ENCODE results near the gene ARPC1B.

DNA sequence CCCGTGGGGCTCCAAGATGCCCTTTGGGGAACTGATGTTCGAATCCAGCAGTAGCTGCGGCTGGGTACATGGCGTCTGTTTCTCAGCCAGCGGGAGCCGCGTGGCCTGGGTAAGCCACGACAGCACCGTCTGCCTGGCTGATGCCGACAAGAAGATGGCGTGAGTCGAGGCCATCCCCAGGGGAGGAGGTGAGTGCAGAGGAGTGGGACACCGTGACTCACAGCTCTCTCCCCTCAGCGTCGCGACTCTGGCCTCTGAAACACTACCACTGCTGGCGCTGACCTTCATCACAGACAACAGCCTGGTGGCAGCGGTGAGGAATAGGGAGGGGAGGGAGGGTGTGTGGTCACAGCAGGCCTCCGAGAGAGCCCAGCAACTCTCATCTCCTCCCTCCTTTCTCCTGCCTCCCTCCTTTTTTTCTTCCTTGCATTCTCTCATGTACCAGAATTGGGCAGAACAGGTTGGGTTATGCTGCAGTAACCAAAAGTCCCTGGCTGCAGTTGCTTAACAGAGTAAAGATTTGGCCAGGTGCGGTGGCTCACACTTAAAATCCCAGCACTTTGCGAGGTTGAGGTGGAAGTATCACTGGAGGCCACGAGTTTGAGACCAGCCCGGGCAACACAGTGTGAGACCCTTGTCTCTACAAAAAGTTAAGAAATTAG lies 16.5 kb downstream of the ARPC1B start:
- no peak for TF ChIP-seq NCOR1 (IDR thresholded peaks at IDR 0.05)
- no peak for TF ChIP-seq ZNF707 (CRISPR knock-in tag; conservative IDR thresholded peaks at IDR 0.05)
- no peak for TF ChIP-seq ZFX (CRISPR knock-in tag; IDR thresholded peaks at IDR 0.05)
- TF ChIP-seq, protein P1, sequence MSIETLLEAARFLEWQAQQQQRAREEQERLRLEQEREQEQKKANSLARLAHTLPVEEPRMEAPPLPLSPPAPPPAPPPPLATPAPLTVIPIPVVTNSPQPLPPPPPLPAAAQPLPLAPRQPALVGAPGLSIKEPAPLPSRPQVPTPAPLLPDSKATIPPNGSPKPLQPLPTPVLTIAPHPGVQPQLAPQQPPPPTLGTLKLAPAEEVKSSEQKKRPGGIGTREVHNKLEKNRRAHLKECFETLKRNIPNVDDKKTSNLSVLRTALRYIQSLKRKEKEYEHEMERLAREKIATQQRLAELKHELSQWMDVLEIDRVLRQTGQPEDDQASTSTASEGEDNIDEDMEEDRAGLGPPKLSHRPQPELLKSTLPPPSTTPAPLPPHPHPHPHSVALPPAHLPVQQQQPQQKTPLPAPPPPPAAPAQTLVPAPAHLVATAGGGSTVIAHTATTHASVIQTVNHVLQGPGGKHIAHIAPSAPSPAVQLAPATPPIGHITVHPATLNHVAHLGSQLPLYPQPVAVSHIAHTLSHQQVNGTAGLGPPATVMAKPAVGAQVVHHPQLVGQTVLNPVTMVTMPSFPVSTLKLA (conservative IDR thresholded peaks at IDR 0.05) = no peak

Data from K562 (cell line).